Nephron (organoid): Measurements from ENCODE around the gene PRKCA.
A peak's percentile ranks its signal among the peaks of the same experiment; 100 is the strongest.

Experiments used
- H3K27ac Mint-ChIP-seq, 3 experiments: 2 replicates each; pipeline ENCODE4 v1.8.0; 2020; ENCODE audit warnings: mixed read lengths in 3 of 3, mild to moderate bottlenecking in 2 of 3, moderate library complexity in 1 of 3
- H3K27me3 Mint-ChIP-seq: 2 replicates; pipeline ENCODE4 v1.8.0; 2021; ENCODE audit warnings: low read depth, mild to moderate bottlenecking, moderate library complexity, mixed read lengths
- H3K36me3 Mint-ChIP-seq: 2 replicates; pipeline ENCODE4 v1.8.0; 2020; ENCODE audit warnings: low read depth, mixed read lengths
- H3K4me1 Mint-ChIP-seq: 2 replicates; pipeline ENCODE4 v1.8.0; 2020; ENCODE audit warnings: mixed read lengths
- H3K4me3 Mint-ChIP-seq, 3 experiments: 2 replicates each; pipeline ENCODE4 v1.8.0; 2020; ENCODE audit warnings: mild to moderate bottlenecking in 3 of 3, mixed read lengths in 3 of 3, moderate library complexity in 2 of 3
- H3K9me3 Mint-ChIP-seq: 2 replicates; pipeline ENCODE4 v1.8.0; 2020; ENCODE audit warnings: mixed read lengths
- CTCF ChIP-seq, 3 experiments: fragments of 200-600 bp; sonication (generic); IDR thresholded peaks; one replicate each; pipeline ENCODE4 v1.5.0; 2021; ENCODE audit warnings: antibody characterized with exemption in 3 of 3; ENCODE audit not compliant: unreplicated experiment in 3 of 3

Gene PRKCA

DNA sequence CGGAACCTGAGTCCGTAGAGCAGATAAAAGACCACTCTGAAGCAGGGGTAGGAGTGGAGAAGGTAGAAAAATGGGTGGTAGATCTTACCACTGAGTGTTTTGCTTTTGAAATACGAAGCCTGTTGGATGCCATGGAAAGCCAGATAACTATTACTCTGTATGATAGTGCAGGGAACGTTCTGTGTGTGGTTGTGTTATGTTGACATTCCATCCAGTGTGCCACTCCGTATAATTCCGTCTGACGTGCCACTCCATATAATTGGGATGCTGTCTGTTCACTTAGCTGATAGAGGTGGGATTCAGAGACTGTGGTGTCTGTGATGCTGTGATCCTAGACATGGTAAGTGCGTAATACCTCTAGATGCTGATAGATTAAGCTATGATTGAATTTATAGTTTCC, 269.3 kb downstream of the PRKCA start:
- Mint-ChIP-seq H3K9me3 (peaks cover 2% of the 10 kb centered on the region), H3K27ac (no peak overlapping the region), H3K27me3 (no peaks in the 10 kb centered on the region), H3K4me1 (peaks cover 27% of the 10 kb centered on the region), H3K36me3 (no peaks in the 10 kb centered on the region), H3K4me3 (no peak overlapping the region)
- TF ChIP-seq CTCF (IDR thresholded peaks at IDR 0.05; ENCODE audit: unreplicated experiment in 3 of 3) = no peak

GRCh38 chr17:66573078-66573477, 270.7 kb downstream of the PRKCA start:
- TF ChIP-seq CTCF (IDR thresholded peaks at IDR 0.05; ENCODE audit: unreplicated experiment in 3 of 3) = no peak
- H3K9me3 Mint-ChIP-seq = peaks cover 2% of the 10 kb centered on the region
- peaks cover 26% of the 10 kb centered on the region for H3K4me1 Mint-ChIP-seq
- no peak overlapping the region for H3K4me3 Mint-ChIP-seq
- no peaks in the 10 kb centered on the region for H3K27me3 Mint-ChIP-seq
- H3K36me3 Mint-ChIP-seq = no peaks in the 10 kb centered on the region
- H3K27ac Mint-ChIP-seq = peak overlapping the region in 2 of 3 experiments; percentile 30

DNA sequence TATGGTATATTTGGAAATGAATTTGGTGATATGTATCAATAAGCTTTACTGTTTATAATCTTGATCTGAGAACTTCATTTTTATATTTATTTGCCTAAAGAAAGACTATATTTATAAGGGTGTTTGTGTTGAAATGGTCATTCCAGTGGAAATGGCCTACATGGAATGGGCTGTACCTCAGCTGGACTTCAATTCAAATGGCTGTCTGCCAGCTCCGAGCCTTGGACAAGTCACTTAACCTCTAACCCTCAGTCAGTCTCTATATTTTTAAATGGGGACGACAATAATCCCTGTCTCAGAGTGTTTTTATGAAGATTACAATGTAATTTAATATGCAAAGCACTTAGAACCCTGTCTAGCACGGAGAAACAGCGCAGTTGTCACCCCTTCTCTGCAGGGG, 271.7 kb downstream of the PRKCA start:
- no peaks in the 10 kb centered on the region for H3K27me3 Mint-ChIP-seq
- H3K4me1 Mint-ChIP-seq = peaks cover 37% of the 10 kb centered on the region
- H3K27ac Mint-ChIP-seq = no peak overlapping the region
- no peaks in the 10 kb centered on the region for H3K36me3 Mint-ChIP-seq
- H3K9me3 Mint-ChIP-seq = no peaks in the 10 kb centered on the region
- no peak for TF ChIP-seq CTCF (IDR thresholded peaks at IDR 0.05; ENCODE audit: unreplicated experiment in 3 of 3)
- H3K4me3 Mint-ChIP-seq = no peak overlapping the region

- Mint-ChIP-seq H3K27me3 (no peaks in the 10 kb centered on the region), H3K4me1 (peaks cover 57% of the 10 kb centered on the region), H3K36me3 (no peaks in the 10 kb centered on the region), H3K9me3 (no peaks in the 10 kb centered on the region), H3K27ac (no peak overlapping the region), H3K4me3 (no peak overlapping the region)
- TF ChIP-seq CTCF (IDR thresholded peaks at IDR 0.05; ENCODE audit: unreplicated experiment in 3 of 3) = no peak
Measured at GRCh38 chr17:66576473-66576872, 274.1 kb downstream of the PRKCA start.

DNA sequence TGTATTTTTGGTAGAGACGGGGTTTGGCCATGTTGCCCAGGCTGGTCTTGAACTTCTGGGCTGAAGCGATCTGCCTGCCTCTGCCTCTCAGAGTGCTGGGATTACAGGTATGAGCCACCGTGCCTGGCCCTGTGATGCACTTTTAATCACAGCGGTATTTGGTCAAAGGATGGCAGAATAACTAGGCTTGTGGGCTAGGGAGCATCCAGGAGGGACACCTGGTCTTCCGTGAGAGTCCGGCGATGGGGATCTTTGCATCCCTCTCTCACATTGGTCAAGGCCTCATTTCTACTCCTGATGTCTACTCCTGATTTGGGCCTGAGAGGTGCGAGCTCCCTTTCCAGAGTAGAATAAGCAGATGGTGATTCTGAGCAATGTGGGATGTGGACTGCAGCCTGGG, 274.6 kb downstream of the PRKCA start:
- H3K4me1 Mint-ChIP-seq = peaks cover 61% of the 10 kb centered on the region
- TF ChIP-seq CTCF (IDR thresholded peaks at IDR 0.05; ENCODE audit: unreplicated experiment in 3 of 3) = no peak
- no peaks in the 10 kb centered on the region for H3K9me3 Mint-ChIP-seq
- H3K4me3 Mint-ChIP-seq = no peak overlapping the region
- H3K36me3 Mint-ChIP-seq = no peaks in the 10 kb centered on the region
- H3K27ac Mint-ChIP-seq = peak overlapping the region in 2 of 3 experiments; percentile 52 to 65
- peaks cover under 1% of the 10 kb centered on the region for H3K27me3 Mint-ChIP-seq

DNA sequence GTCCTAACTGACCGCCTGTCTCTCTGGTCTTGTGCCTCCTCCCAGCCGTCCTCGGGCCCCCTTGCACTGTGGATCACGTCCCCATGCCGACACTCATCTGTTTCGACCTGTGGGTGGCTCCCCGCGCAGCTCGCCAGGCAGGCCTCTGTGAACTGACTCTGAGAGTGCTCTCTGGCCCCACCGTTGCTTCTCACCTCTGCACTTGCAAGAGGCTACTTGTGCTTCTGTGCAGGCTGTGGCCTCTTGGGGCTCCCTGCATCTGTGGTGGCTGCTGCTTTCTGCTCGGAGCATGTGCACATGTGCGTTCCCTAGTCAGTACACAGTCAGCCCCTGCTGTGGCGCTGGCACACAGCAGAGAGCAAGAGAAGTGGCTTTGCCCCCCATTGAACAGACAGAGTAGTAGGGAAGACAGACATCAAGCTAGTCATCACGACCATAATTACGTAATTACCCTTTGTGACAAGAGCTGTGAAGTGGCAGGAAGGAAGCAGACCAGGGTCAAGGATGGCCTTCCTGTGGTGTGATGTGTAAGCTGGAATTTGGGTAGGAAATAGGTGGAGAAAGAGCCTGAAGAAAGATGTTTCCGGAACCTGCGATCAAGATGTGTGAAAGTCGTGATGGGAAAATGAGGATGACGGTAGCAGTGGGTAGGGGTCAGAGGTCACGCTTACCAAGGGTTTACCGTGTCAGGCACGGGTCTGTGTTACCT, 276.5 kb downstream of the PRKCA start:
- H3K27ac Mint-ChIP-seq = peak overlapping the region; percentile 76 to 95 (median 92)
- H3K9me3 Mint-ChIP-seq = peaks cover 3% of the 10 kb centered on the region
- H3K4me3 Mint-ChIP-seq = no peak overlapping the region
- H3K4me1 Mint-ChIP-seq = peaks cover 65% of the 10 kb centered on the region
- no peak for TF ChIP-seq CTCF (IDR thresholded peaks at IDR 0.05; ENCODE audit: unreplicated experiment in 3 of 3)
- H3K36me3 Mint-ChIP-seq = peaks cover 4% of the 10 kb centered on the region
- H3K27me3 Mint-ChIP-seq = peaks cover 4% of the 10 kb centered on the region
